GM18868 (cell line): ENCODE measurements around the gene SCNN1B.
A peak's percentile ranks its signal among the peaks of the same experiment; 100 is the strongest.

Experiments used
- ATAC-seq: cut with Tn5 transposase; IDR thresholded peaks from one replicate; pipeline ENCODE4 v1.9.1; 2021; ENCODE audit warnings: mild to moderate bottlenecking, moderate library complexity; ENCODE audit not compliant: unreplicated experiment

Gene SCNN1B

DNA sequence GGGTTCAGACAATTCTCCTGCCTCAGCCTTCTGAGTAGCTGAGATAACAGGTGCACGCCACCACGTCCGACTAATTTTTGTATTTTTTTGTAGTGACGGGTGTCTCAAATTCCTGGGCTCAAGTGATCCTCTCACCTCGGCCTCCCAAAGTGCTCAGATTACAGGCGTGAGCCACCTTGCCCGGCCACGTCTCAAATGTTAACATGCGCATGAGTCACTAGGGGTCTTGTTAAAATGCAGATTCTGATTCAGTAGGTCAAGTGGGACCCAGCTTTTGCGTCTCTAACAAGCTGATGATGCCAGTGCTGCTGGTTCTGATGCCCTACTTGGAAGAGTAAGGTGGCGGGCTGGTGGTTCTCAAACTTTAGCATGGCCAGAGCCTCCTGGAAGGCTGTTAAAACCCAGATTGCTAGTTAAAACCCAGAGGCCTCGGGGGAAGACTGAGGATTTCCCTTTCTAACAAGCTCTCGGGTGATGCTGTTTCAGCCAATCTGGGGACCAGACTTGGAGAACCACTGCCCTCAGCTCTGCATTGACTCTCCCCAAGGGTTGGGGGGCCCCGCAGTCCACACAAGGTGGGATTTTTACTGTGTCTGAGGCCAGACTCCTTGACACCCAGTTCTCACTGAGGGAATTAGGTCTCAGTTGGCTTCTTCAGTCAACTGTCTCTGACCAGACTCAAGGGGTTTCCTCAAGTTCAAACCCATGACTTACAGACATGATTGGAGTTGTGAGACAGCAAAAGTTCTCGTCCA lies 17.9 kb downstream of the SCNN1B start:
- no peak for ATAC-seq

DNA sequence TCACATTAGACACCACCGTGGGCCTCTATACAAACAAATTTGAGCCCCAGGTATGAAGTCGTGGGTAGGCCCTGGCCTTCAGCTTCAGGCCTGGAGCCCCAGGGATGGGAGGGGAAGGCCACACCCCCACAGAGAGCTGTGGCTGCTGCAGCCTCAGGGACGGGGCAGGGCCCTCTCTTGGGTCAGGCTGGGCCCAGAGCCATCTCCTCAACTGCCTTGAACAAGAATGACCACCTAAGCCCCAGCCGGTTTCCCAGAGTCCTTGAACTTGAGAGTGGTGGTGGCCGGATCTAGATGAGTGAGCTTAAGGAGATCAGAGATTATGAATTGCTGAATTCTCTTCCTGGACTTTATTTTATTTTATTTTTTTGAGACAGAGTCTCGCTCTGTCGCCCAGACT lies 18.6 kb downstream of the SCNN1B start:
- no peak for ATAC-seq

DNA sequence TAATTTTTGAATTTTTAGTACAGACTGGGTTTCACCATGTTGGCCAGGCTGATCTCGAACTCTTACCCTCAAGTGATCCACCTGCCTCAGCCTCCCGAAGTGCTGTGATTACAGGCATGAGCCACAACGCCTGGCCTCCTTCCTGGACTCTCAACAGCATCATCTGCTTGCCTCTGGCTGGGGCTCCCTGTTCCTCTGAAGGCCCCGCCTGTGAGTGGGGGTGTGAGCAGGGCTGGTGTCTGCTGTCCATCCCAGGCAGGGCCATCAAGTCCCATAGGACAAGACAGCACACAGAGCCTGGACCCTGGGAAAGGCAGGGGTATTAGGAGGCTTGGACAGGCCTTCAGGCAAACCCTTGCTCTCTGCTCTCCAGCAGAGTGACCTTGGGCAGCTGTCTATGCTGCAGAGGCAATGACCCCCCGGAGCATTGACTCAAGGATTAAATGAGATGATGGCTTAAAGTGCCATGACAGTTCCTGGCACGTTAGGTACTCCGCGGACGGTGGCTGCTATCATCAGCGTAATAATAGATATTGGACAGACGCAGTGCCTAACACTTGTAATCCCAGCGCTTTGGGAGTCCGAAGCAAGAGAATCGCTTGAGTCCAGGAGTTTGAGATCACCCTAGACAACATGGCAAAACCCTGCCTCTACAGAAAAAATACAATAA lies 19.2 kb downstream of the SCNN1B start:
- ATAC-seq = no peak

DNA sequence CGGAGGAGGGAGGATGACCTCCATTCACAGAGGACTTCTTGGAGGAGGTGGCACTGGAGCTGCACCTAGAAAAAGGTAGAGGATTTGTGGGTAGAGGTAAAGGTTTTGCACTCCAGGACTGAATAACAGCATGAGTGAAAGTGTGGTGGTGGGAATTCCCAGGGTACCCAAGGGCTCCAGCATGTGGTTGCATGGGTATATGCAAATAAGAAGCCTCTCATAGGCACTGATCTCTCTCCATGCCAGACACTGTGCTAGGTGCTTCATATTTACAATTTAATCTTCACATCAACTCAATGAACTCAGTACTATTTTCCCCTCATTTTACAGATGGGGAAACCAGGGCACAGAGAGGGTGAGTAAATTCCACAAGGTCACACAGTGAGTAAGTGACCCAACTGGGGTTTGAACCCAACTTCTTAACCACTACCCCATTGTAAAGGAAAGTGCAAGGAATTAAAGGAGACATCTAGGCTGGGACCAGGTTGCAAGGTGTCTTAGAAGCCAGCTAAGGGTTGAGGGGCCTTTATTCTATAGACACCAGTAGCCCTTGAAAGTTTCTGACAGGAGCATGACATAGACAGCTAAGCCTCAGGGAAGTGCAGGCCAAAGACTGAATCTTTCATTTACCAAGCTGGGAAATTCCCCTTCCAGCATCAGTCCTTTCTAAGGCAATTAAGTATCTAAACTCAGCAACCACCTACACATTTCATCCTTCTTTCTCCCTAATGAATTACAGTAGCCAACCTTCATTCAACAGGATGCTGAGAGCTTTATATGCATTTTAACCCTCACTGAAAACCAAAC lies 21.3 kb downstream of the SCNN1B start:
- ATAC-seq = peak; percentile 65

DNA sequence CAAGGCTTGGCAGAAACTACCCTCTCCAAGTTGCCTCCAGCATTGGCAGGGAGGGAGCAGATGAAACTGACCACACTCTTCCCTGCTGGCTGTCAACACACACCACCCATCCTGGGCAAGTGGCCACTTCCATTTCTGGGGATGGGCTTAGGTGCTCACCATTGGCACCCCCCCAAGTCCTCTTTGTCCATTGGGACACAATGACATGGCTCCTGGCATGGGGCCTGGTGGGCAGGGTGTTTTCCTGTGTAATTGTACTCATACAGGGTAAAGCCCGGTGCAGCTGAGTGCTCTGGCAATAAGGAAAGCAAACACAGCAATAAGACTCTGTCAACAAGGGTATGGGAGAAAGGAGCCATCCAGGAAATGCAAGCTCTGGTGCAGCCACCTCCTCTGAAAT lies 22.6 kb downstream of the SCNN1B start:
- no peak for ATAC-seq

DNA sequence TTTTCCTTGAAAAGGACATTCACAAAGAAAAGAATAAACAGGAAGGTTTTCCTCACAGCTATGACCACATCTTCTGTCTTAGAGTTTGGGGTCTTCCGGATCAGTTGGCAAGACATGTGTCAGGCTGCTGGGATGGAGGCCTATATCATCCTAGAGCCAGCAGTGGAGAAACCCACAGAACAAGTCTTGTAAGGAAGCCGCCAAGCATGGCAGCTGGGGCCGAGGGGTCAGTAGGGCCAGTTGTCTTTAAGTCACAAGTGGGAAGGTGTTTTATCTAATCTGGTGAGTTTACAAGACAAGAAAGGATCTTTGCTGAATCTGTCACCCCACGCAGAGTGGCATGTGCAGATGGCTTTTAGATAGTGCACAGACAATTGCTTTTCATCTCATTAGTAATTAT lies 25.7 kb downstream of the SCNN1B start:
- no peak for ATAC-seq

DNA sequence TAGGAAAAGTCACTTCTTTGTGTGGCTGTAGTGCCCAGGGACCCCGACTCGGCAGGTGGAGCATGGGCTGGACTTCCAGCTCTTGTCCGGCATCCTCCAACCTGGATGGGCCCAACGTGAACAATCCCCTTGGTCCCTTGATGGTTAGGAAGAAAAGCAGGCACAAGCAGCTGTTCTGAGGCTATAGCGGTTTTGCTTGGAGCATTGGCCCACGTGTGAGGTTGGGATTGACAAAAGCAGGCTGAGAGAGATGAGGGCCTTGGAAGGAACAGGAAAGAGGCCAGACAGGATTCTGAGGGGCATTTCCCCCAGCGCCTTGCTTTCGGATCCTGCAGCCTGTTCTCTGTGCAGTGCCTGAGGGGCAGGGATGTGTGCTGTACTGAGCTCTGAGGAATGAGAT lies 28.1 kb downstream of the SCNN1B start:
- ATAC-seq = no peak

DNA sequence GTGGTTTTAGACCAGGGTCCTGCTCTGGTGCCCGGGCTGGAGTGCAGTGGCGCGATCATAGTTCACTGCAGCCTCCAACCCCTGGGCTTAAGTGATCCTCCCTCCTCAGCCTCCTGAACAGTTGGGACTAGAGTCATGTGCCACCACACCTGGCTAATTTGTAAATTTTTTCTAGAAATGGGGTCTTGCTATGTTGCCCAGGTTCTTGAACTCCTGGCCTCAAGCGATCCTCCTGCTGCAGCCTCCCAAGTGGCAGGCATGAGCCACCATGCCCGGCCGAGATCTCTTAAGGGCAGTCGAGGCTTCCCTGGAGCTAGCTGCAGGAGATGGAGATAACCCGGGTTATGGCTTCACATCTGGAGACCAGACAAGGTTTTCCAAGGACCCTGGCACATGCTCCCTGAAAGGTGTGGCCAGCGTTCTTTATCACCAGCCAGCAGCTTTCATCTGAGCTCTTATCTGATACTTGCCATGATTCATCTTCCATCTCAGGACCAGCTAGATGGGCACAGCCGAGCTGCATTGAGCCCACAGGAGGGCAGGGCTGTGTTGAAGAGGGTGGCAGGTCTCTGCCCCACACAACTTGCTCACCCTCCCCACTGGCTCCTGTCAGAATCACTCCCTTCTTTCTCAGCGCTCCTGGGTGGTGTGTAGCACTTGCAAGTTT lies 28.6 kb downstream of the SCNN1B start:
- ATAC-seq = no peak

DNA sequence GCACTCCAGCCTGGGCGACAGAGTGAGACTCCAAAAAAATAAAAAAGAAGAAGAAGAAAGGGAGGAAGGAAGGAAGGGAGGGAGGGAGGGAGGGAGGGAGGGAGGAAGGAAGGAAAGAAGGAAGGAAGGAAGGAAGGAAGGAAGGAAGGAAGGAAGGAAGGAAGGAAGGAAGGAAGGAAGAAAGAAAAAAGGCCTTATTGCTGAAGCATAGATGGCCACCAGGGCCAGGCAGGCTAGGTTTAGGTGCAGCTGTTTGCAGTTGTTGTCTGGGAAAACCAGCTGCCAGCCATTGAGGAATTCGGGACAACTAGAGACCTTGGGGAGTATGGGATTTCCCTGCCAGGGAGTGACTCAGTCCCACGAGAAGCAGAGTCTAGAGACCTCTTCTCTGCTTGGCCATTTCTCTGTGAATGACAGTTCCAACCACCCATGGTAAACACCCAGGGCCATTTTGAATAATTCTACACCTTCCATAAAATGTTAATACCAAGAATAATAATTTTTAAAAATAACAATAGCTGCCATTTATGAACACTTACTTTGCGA lies 31.0 kb downstream of the SCNN1B start:
- no peak for ATAC-seq

DNA sequence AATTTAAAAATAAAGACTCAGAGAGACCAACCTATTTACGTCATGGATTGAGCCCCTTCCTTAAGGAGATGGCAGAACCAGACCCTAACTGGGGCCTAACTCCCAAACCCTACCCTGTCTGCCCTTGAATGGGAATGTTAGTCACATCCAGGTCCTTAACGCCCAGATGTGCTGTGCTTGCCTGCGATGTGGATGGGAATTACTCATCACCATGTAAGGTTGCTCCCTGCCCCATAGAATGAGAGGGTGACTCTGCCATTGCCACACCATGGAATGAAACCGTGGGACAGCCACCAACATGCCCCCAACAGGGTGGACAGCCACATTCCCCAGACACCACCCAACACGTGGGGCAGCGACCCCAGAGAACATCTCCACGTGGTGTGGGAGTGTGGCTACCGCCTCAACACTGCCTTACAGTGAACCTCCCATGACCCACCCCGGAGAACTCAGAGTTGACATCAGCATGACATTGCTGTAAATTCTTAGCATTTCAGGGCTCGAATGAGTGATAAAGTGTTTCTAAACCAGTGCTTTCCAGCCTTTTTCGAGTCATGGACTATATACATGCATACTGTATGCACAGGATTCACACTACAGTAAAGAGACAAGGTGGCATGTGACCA lies 31.8 kb downstream of the SCNN1B start:
- ATAC-seq = no peak

DNA sequence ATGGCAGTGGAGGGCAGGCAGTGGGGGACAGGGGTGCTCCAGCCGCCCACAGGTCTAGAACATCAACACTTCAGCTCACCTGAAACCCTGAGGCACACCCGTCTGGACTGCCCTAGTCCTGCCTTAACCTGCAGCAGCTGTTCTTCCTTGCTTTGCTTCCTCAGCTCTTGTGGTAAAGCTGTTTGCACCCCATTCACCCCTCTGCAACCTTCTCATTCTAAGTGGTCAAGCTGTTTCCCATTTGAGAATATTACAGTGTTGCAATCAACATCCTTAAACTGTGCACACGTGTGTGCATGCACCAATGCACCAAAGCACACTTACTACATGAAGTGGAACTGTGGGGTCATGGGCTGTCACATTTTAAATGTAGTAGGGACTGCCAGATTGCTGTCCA lies 32.4 kb downstream of the SCNN1B start:
- peak; percentile 41 for ATAC-seq

DNA sequence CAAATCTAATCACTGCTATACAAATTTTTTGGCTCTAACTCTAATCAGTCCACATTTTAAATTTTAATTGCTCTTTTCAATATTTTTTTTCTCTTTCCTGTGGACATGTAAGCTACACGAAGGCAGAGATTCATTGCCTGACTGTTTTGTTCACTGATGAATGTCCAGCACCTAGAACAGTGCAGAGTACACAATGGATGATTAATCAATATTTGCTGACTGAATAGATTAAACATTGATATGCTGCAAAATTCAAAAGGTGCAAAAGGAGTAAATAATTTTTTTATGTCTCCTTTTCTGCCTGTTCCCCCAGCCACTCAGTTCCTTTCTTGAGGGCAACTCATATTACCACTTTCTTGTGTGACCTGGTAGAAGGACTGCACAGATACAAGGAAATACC lies 32.8 kb downstream of the SCNN1B start:
- ATAC-seq = no peak

DNA sequence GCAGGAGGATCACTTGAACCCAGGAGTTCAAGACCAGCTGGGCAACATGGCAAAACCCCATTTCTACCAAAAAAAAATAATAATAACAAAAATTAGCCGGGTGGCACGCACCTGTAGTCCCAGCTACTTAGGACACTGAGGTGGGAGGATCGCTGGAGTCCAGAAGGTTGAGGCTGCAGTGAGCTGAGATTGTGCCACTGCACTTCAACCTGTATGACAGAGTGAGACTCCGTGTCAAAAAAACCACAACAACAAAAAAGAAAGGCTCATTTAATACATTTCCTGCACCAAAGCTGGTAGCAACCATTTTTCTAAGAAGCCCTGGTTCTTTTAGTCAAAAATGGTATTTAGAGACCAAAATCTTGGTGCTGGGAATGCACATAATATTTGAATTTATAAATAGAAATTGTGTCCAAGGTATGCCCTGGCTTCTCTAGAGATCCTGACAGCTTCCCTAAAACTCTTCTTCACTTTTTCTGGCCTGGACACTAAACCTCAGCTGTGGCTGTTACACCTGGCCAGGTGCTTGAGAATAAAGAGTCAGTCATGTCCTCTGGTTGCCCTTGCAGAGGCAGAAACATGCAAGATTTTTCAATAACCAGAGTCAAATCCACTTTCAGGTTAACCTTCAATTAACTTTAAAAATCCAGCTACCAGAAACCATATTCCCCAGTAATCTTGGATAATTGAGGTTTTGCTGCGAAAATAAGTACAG lies 35.9 kb downstream of the SCNN1B start:
- ATAC-seq = no peak

DNA sequence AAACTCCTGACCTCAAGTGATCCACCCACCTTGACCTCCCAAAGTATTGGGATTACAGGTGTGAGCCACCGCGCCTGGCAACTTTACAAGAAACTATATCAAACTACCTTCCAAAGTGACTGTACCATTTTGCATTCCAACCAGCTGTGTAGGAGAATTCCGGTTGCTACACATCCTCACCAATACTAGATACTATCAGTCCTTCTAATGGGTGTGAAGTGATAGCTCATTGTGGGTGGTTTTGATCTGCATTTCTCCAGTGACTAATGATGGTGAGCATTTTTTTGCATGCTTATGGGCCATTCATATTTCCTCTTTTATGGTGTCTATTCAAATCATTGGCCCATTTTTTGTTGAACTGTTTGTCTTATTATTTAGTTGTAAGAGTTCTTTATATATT lies 37.7 kb downstream of the SCNN1B start:
- no peak for ATAC-seq

DNA sequence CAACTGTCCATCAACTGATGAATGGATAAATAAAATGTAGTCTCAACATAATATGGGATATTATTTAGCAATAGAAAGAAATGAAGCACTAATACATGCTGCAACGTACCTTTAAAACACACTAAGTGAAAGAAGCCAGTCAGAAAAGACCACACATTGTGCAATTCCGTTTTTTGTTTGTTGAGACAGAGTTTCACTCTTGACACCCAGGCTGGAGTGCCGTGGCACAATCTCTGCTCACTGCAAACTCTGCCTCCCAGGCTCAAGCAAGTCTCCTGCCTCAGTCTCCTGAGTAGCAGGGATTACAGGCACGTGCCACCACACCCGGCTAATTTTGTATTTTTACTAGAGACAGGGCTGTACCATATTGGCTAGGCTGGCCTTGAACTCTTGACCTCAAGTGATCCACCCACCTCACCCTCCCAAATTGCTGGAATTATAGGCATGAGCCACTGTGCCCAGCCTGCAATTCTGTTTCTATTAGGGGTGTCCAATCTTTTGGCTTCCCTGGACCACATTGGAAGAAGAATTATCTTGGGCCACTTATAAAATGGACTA lies 40.1 kb downstream of the SCNN1B start:
- no peak for ATAC-seq

DNA sequence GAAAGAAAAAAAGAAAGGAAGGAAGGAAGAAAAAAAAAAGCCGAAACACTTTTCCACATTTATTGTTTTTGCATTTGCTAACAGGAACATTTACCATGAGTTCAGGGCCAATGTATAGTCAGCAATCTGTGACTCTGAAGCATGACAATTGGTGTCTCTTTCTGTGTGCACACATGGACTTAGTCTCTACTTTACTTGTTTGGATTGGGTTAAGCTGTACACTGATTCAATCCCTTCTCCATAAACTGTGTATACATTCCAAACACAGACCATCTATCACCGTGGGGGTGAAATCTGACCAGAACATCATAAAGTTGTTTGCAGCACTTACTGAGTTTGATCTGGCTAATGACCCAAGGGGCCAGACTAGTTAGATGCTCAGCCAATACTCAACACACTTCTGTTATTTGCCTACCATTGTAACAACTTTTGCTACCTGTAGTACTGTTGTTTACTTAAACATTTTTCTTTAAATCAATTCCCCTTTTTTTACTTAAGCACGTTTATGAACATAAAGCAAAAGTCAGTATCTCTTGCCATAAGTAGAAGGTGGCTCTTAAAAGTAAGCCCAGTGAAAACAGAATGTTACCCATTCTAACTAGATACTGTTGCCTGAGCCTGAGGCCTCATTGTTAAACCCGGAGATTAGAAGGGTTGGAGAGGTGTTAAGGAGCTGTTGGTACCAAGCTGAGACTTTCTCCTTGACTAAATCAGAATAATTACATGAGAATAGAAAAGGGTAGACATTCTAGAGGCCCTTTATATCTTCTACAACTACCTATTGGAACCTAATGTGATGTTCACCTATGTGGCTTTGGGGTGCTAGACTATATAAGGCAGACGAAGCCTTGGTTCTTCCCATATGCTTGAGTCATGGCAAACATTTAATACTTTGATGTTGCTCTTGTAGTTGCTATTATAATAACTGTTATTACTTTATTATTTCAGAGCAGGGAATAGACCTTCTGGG lies 41.8 kb downstream of the SCNN1B start:
- ATAC-seq = no peak

DNA sequence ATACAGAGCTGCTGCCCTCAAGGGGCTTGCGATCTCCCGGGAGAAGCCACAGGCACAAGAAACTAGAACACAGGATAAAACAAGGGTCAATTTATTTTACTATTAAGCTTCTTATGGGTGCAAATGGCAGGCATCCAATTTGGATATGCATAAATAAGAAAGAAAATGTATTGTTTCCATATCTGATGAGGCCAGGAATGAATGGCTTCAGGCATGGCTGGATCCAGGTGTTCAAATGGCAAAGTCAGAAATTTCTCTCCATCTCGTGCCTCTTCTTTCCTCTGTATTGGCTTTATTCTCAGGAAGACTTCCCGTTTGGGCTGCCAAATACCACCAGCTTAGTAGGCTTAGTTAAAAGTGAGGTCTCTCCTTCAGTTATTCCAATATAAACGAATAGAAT lies 43.1 kb downstream of the SCNN1B start:
- ATAC-seq = no peak
